ENCODE results near the gene DOCK3. TPM values are rescaled to one million over a fixed set of nuclear protein-coding genes. Genes with fewer than 3 reads are reported as not detected.

Gene DOCK3
- total RNA-seq, 2 donors from 2014 or later, result 7.2 to 9.7 TPM

- DNase-seq (no peak), ATAC-seq (replicated peaks in 1 of 2) (no peak)
- Mint-ChIP-seq H3K36me3 (ENCODE audit: insufficient read depth in 2 of 2) (peaks cover 2 to 20% of the 10 kb centered on the region in 2 donors), H3K9me3 (no peaks in the 10 kb centered on the region), H3K27ac (peak overlapping the region; percentile 92), H3K4me1 (ENCODE audit: low read depth) (peaks cover 74% of the 10 kb centered on the region), H3K4me3 (no peak overlapping the region), H3K27me3 (ENCODE audit: low read depth) (no peaks in the 10 kb centered on the region)
These were observed 36.8 kb upstream of the DOCK3 start for GRCh38 chr3:50637945-50638344.

- DNase-seq, result no peak
- no peak overlapping the region for H3K4me3 Mint-ChIP-seq
- no peak for ATAC-seq (replicated peaks in 1 of 2)
- H3K36me3 Mint-ChIP-seq (ENCODE audit: insufficient read depth in 2 of 2), result peaks cover 2 to 20% of the 10 kb centered on the region in 2 donors
- H3K4me1 Mint-ChIP-seq (ENCODE audit: low read depth), result peaks cover 62% of the 10 kb centered on the region
- no peaks in the 10 kb centered on the region for H3K27me3 Mint-ChIP-seq (ENCODE audit: low read depth)
- no peak overlapping the region for H3K27ac Mint-ChIP-seq
- H3K9me3 Mint-ChIP-seq, result no peaks in the 10 kb centered on the region
These were observed 35.7 kb upstream of the DOCK3 start for GRCh38 chr3:50639055-50639494.

GRCh38 chr3:50642382-50642781, 32.3 kb upstream of the DOCK3 start:
- H3K27ac Mint-ChIP-seq, result no peak overlapping the region
- ATAC-seq (replicated peaks in 1 of 2) (peak; percentile 60 to 83), DNase-seq (no peak)
- H3K4me1 Mint-ChIP-seq (ENCODE audit: low read depth), result peaks cover 35% of the 10 kb centered on the region
- H3K27me3 Mint-ChIP-seq (ENCODE audit: low read depth), result no peaks in the 10 kb centered on the region
- peaks cover 2 to 22% of the 10 kb centered on the region in 2 donors for H3K36me3 Mint-ChIP-seq (ENCODE audit: insufficient read depth in 2 of 2)
- H3K9me3 Mint-ChIP-seq, result no peaks in the 10 kb centered on the region
- no peak overlapping the region for H3K4me3 Mint-ChIP-seq

GRCh38 chr3:50644561-50644960, 30.2 kb upstream of the DOCK3 start:
- peaks cover 20% of the 10 kb centered on the region for H3K4me1 Mint-ChIP-seq (ENCODE audit: low read depth)

GRCh38 chr3:50645378-50645777, 29.3 kb upstream of the DOCK3 start:
- H3K36me3 Mint-ChIP-seq (ENCODE audit: insufficient read depth in 2 of 2), result peaks cover 2 to 24% of the 10 kb centered on the region in 2 donors
- no peak overlapping the region for H3K4me3 Mint-ChIP-seq
- DNase-seq (no peak), ATAC-seq (replicated peaks in 1 of 2) (no peak)
- no peak overlapping the region for H3K27ac Mint-ChIP-seq
- H3K4me1 Mint-ChIP-seq (ENCODE audit: low read depth), result peaks cover 21% of the 10 kb centered on the region
- H3K27me3 Mint-ChIP-seq (ENCODE audit: low read depth), result no peaks in the 10 kb centered on the region
- no peaks in the 10 kb centered on the region for H3K9me3 Mint-ChIP-seq

More at GRCh38 chr3:50644561-50644960, 30.2 kb upstream of the DOCK3 start:
- no peak overlapping the region for H3K27ac Mint-ChIP-seq
- H3K27me3 Mint-ChIP-seq (ENCODE audit: low read depth), result no peaks in the 10 kb centered on the region
- H3K4me3 Mint-ChIP-seq, result no peak overlapping the region
- peaks cover 2 to 24% of the 10 kb centered on the region in 2 donors for H3K36me3 Mint-ChIP-seq (ENCODE audit: insufficient read depth in 2 of 2)
- H3K9me3 Mint-ChIP-seq, result no peaks in the 10 kb centered on the region
- DNase-seq (no peak), ATAC-seq (replicated peaks in 1 of 2) (no peak)

GRCh38 chr3:50648313-50648712, 26.4 kb upstream of the DOCK3 start:
- Mint-ChIP-seq H3K36me3 (ENCODE audit: insufficient read depth in 2 of 2) (peaks cover 2 to 12% of the 10 kb centered on the region in 2 donors), H3K27me3 (ENCODE audit: low read depth) (no peaks in the 10 kb centered on the region), H3K9me3 (no peaks in the 10 kb centered on the region), H3K4me3 (no peak overlapping the region), H3K4me1 (ENCODE audit: low read depth) (peaks cover 11% of the 10 kb centered on the region), H3K27ac (no peak overlapping the region)
- no peak for DNase-seq
- no peak for ATAC-seq (replicated peaks in 1 of 2)

- Mint-ChIP-seq H3K4me1 (ENCODE audit: low read depth) (peaks cover 18% of the 10 kb centered on the region), H3K27ac (peak overlapping the region; percentile 20), H3K4me3 (no peak overlapping the region), H3K27me3 (ENCODE audit: low read depth) (no peaks in the 10 kb centered on the region), H3K36me3 (ENCODE audit: insufficient read depth in 2 of 2) (peaks cover 2 to 12% of the 10 kb centered on the region in 2 donors), H3K9me3 (no peaks in the 10 kb centered on the region)
- no peak for DNase-seq
- no peak for ATAC-seq (replicated peaks in 1 of 2)
These were observed 25.8 kb upstream of the DOCK3 start for GRCh38 chr3:50648944-50649343.

GRCh38 chr3:50649451-50649931, 25.2 kb upstream of the DOCK3 start:
- ATAC-seq (replicated peaks in 1 of 2), result no peak
- Mint-ChIP-seq H3K9me3 (no peaks in the 10 kb centered on the region), H3K4me3 (no peak overlapping the region), H3K4me1 (ENCODE audit: low read depth) (peaks cover 23% of the 10 kb centered on the region), H3K36me3 (ENCODE audit: insufficient read depth in 2 of 2) (peaks cover 2 to 9% of the 10 kb centered on the region in 2 donors), H3K27me3 (ENCODE audit: low read depth) (no peaks in the 10 kb centered on the region), H3K27ac (no peak overlapping the region)
- DNase-seq, result no peak

GRCh38 chr3:50650018-50650417, 24.7 kb upstream of the DOCK3 start:
- peaks cover 28% of the 10 kb centered on the region for H3K4me1 Mint-ChIP-seq (ENCODE audit: low read depth)
- DNase-seq, result no peak
- H3K27ac Mint-ChIP-seq, result no peak overlapping the region
- peaks cover 2 to 8% of the 10 kb centered on the region in 2 donors for H3K36me3 Mint-ChIP-seq (ENCODE audit: insufficient read depth in 2 of 2)
- no peaks in the 10 kb centered on the region for H3K9me3 Mint-ChIP-seq
- ATAC-seq (replicated peaks in 1 of 2), result no peak
- H3K27me3 Mint-ChIP-seq (ENCODE audit: low read depth), result no peaks in the 10 kb centered on the region
- H3K4me3 Mint-ChIP-seq, result no peak overlapping the region

GRCh38 chr3:50651445-50651844, 23.3 kb upstream of the DOCK3 start:
- peaks cover 36% of the 10 kb centered on the region for H3K4me1 Mint-ChIP-seq (ENCODE audit: low read depth)
- H3K27me3 Mint-ChIP-seq (ENCODE audit: low read depth), result no peaks in the 10 kb centered on the region
- DNase-seq (no peak), ATAC-seq (replicated peaks in 1 of 2) (no peak)
- peaks cover 0 to 8% of the 10 kb centered on the region in 2 donors for H3K36me3 Mint-ChIP-seq (ENCODE audit: insufficient read depth in 2 of 2)
- no peak overlapping the region for H3K4me3 Mint-ChIP-seq
- no peak overlapping the region for H3K27ac Mint-ChIP-seq
- no peaks in the 10 kb centered on the region for H3K9me3 Mint-ChIP-seq

GRCh38 chr3:50651920-50652529, 22.7 kb upstream of the DOCK3 start:
- Mint-ChIP-seq H3K9me3 (no peaks in the 10 kb centered on the region), H3K4me1 (ENCODE audit: low read depth) (peaks cover 36% of the 10 kb centered on the region), H3K27ac (peak overlapping the region; percentile 34), H3K4me3 (no peak overlapping the region), H3K27me3 (ENCODE audit: low read depth) (no peaks in the 10 kb centered on the region), H3K36me3 (ENCODE audit: insufficient read depth in 2 of 2) (peaks cover 0 to 7% of the 10 kb centered on the region in 2 donors)
- DNase-seq, result no peak
- ATAC-seq (replicated peaks in 1 of 2), result no peak

GRCh38 chr3:50652709-50653108, 22.0 kb upstream of the DOCK3 start:
- ATAC-seq (replicated peaks in 1 of 2) (peak; percentile 50 to 62), DNase-seq (peak; percentile 61)
- Mint-ChIP-seq H3K27me3 (ENCODE audit: low read depth) (no peaks in the 10 kb centered on the region), H3K9me3 (no peaks in the 10 kb centered on the region), H3K36me3 (ENCODE audit: insufficient read depth in 2 of 2) (peaks cover 0 to 3% of the 10 kb centered on the region in 2 donors), H3K27ac (no peak overlapping the region), H3K4me3 (no peak overlapping the region), H3K4me1 (ENCODE audit: low read depth) (peaks cover 36% of the 10 kb centered on the region)

GRCh38 chr3:50653937-50654595, 20.7 kb upstream of the DOCK3 start:
- H3K9me3 Mint-ChIP-seq, result no peaks in the 10 kb centered on the region
- no peaks in the 10 kb centered on the region for H3K27me3 Mint-ChIP-seq (ENCODE audit: low read depth)
- ATAC-seq (replicated peaks in 1 of 2) (no peak), DNase-seq (no peak)
- peaks cover 36% of the 10 kb centered on the region for H3K4me1 Mint-ChIP-seq (ENCODE audit: low read depth)
- no peaks in the 10 kb centered on the region for H3K36me3 Mint-ChIP-seq (ENCODE audit: insufficient read depth in 2 of 2)
- H3K4me3 Mint-ChIP-seq, result no peak overlapping the region
- no peak overlapping the region for H3K27ac Mint-ChIP-seq

All from activated T-cell treated with anti-CD3 and anti-CD28 coated beads, Interleukin-2, amount 50 U/mL, for 72 hours (primary cell).